Mesenteric fat pad (tissue), 1 donor: Measurements from ENCODE around the gene TSHZ2. TPM values are rescaled to one million over a fixed set of nuclear protein-coding genes. Genes with fewer than 3 reads are reported as not detected.
"Not testable (repeated sequence)": the region's sequence is repeated elsewhere in the genome, so short reads cannot be mapped to it uniquely, and the experiment has no call there.

Source experiments
- DNase-seq: peaks from one replicate; pipeline ENCODE4 v3.0.0-alpha.2; 2020; ENCODE audit warnings: low spot score
- total RNA-seq: library from RNA; stranded (reverse); fragmentation: NEBNext Ultra II Directional; extraction: Animal tissue kit (Norgen Biotek cat#: 25700); gene quantifications from one replicate; pipeline ENCODE4 v1.2.1, GENCODE V29; 2021
- donor health status: DM: yes; HTN: yes; CAD: no.

The TSHZ2 gene
- total RNA-seq, 1 donor from 2014 or later: 60.5 TPM

GRCh38 chr20:53488775-53489272 is 516.7 kb downstream of the TSHZ2 start:
- no peak for DNase-seq

GRCh38 chr20:53489528-53489927 is 517.4 kb downstream of the TSHZ2 start:
- DNase-seq: no peak

GRCh38 chr20:53490620-53491019 is 518.5 kb downstream of the TSHZ2 start:
- DNase-seq: no peak

GRCh38 chr20:53491462-53491861 is 519.3 kb downstream of the TSHZ2 start:
- no peak for DNase-seq

GRCh38 chr20:53492212-53492611 is 520.1 kb downstream of the TSHZ2 start:
- no peak for DNase-seq

GRCh38 chr20:53493311-53493857 is 521.2 kb downstream of the TSHZ2 start:
- DNase-seq: no peak

GRCh38 chr20:53494753-53495152 is 522.6 kb downstream of the TSHZ2 start:
- no peak for DNase-seq

- no peak for DNase-seq
These were observed 523.4 kb downstream of the TSHZ2 start for GRCh38 chr20:53495398-53496092.

GRCh38 chr20:53497246-53497645 is 525.1 kb downstream of the TSHZ2 start:
- DNase-seq: no peak

- no peak for DNase-seq
These were observed 526.2 kb downstream of the TSHZ2 start for GRCh38 chr20:53498341-53498740.

- DNase-seq: no peak
These were observed 528.5 kb downstream of the TSHZ2 start for GRCh38 chr20:53500651-53501050.

- no peak for DNase-seq
These were observed 530.7 kb downstream of the TSHZ2 start for GRCh38 chr20:53502820-53503219.

GRCh38 chr20:53503517-53503919 is 531.4 kb downstream of the TSHZ2 start:
- no peak for DNase-seq

- not testable (repeated sequence) for DNase-seq
These were observed 531.9 kb downstream of the TSHZ2 start for GRCh38 chr20:53504106-53504505.

- DNase-seq: peak; percentile 53
These were observed 538.1 kb downstream of the TSHZ2 start for GRCh38 chr20:53510262-53510661.

GRCh38 chr20:53510704-53511103 is 538.5 kb downstream of the TSHZ2 start:
- DNase-seq: peak; percentile 55

- no peak for DNase-seq
These were observed 539.9 kb downstream of the TSHZ2 start for GRCh38 chr20:53512076-53512475.

- DNase-seq: peak; percentile 24
These were observed 541.0 kb downstream of the TSHZ2 start for GRCh38 chr20:53513168-53513488.

GRCh38 chr20:53513489-53514298 is 541.5 kb downstream of the TSHZ2 start:
- peak; percentile 67 for DNase-seq

- no peak for DNase-seq
These were observed 543.6 kb downstream of the TSHZ2 start for GRCh38 chr20:53515749-53516148.

GRCh38 chr20:53517146-53517545 is 545.0 kb downstream of the TSHZ2 start:
- peak; percentile 28 for DNase-seq

- DNase-seq: peak; percentile 43
These were observed 549.3 kb downstream of the TSHZ2 start for GRCh38 chr20:53521421-53521820.
